Motor neuron (in vitro differentiated cells): ENCODE measurements around the gene SNX14. TPM values are rescaled to one million over a fixed set of nuclear protein-coding genes. Genes with fewer than 3 reads are reported as not detected.
A peak's percentile ranks its signal among the peaks of the same experiment; 100 is the strongest.
"Not testable (repeated sequence)": the region's sequence is repeated elsewhere in the genome, so short reads cannot be mapped to it uniquely, and the experiment has no call there.

Source experiments
- ATAC-seq, 8 experiments: fragments of 200-7000 bp; cut with Tn5 transposase; replicated peaks in 6 of 8; 2 replicates each; pipeline ENCODE4 v1.8.0; 2021; ENCODE audit warnings: mild to moderate bottlenecking in 8 of 8, moderate library complexity in 8 of 8
- H3K27ac ChIP-seq, 2 donors: fragments of 250-450 bp; sonication (Bioruptor Pico); 2 replicates each; pipeline ENCODE4 v1.9.0; 2021; ENCODE audit warnings: antibody characterized with exemption in 2 of 2, mild to moderate bottlenecking in 2 of 2, moderate library complexity in 1 of 2
- H3K4me1 ChIP-seq, 2 donors: fragments of 250-450 bp; sonication (Bioruptor Pico); replicated peaks in 1 of 2; 2 replicates each; pipeline ENCODE4 v1.6.1; 2021; ENCODE audit warnings: antibody characterized with exemption in 2 of 2, mild to moderate bottlenecking in 2 of 2, moderate library complexity in 1 of 2
- H3K4me3 ChIP-seq, 5 donors: fragments of 250-450 bp; sonication (Bioruptor Pico); 2 replicates each; pipeline ENCODE4 v1.9.0; 2021; ENCODE audit warnings: antibody characterized with exemption in 5 of 5, mild to moderate bottlenecking in 5 of 5, moderate library complexity in 4 of 5
- WGBS, 10 experiments: fragments of 450-650 bp; shearing (Covaris generic); methylation state at CpG; one replicate each; pipeline ENCODE4 v1.0.0; 2022; 5-methylcytosine and 5-hydroxymethylcytosine counted together
- in situ Hi-C, 9 experiments: fragments of 400-800 bp; cut with MboI; loops; one replicate each; pipeline ENCODE4 v1.15.0; 2021; ENCODE audit warnings: low sequenced_read_pairs in 9 of 9, low pct_unique_long_range_greater_than_20kb in 2 of 9; ENCODE audit not compliant: unreplicated experiment in 9 of 9
- total RNA-seq, 8 experiments: library from RNA; unstranded; fragments of 300-600 nt; gene quantifications; 2 replicates each; pipeline versions ENCODE4 v1.2.3 to v1.2.4, GENCODE V29; 2022

The SNX14 gene
- total RNA-seq, 8 experiments from 2014 or later, result 48.3 to 101 (median 65.1) TPM

DNA sequence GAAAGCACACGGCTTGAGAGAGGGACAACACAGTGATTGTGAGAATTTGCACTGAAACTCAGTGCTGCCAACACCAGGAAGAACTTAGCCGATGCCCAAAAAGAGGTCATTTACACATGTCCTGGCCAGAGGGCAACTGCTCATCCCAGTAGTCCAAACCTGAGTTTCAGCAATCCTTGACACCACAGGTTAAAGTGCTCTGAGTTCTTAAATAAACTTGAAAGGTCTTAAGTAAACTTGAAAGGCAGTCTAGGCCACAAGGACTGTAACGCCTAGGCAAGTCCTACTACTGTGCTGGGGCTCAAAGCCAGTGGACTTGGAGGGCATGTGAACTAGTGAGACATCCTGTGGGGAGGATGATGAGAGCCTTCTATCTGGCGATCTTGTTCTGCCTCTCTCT is 14.1 kb downstream of the SNX14 start:
- Histone ChIP-seq H3K27ac (no peak overlapping the region), H3K4me1 (peaks cover 3 to 6% of the 10 kb centered on the region in 2 donors), H3K4me3 (no peak overlapping the region)
- no peak for ATAC-seq
- in situ Hi-C loops, result no loop called here
- WGBS, 10 experiments, result 67 to 94% (median 80%) methylated on average over 1 to 4 of the region's 4 CpGs; no CpG with 5 or more reads in 3 of the 10 experiments

DNA sequence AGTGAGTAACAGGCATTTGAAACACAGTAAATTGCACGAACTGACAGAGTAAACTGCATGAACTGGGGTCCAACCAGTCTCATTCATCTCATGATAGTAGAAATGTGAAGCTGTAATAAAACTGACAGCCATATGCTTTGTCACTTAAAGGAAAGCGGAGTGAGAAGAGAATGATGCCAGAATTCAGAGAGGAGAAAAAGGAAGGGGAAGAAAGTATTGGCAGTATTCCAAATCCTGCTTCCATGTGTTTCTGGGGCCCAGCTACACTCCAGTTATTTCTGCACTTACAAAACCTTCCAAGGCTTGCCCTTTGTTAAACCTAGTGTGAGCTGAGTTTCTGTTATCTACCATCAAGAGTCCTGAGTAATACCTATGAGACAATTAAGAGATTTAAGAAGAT is 17.2 kb downstream of the SNX14 start:
- Histone ChIP-seq H3K27ac (no peak overlapping the region), H3K4me3 (no peak overlapping the region), H3K4me1 (peaks cover 3 to 6% of the 10 kb centered on the region in 2 donors)
- 57 to 89% (median 71%) methylated on average over 1 to 2 of the region's 2 CpGs for WGBS, 10 experiments
- ATAC-seq, result peak in 3 of 8 experiments; percentile 8 to 33 (median 19)
- in situ Hi-C loops, result no loop called here

DNA sequence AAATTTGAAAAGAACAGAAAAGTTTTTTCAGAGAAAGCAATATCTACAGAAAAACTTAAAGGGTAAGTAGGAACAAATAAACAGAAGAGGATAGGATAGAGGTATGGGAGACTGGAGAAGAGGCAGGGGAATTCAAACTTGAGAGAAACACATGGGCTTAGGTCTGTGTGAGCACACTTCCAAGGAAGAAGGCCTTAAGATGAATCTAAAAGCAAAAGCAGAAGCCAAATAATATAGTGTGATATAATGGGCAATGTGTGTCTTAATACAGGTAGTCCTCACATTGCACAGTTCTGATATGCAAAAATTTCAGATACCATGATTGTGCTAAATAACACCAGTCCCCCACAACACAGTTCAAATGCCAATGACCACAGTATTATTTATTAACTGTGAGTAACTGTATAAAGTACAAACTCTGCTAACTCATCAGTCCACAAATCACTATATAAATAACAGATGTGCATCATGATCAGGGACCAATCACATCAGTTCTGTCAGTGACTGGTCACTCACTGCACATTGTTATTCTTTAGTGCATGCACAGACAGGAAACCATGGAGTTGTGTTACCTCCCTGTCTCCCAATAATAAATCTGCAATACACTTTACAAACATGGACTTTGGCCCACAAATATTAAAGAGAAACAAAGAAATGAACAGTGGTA is 18.6 kb downstream of the SNX14 start:
- Histone ChIP-seq H3K4me1 (peaks cover 3 to 6% of the 10 kb centered on the region in 2 donors), H3K27ac (no peak overlapping the region), H3K4me3 (no peak overlapping the region)
- peak in 4 of 8 experiments; percentile 36 to 98 (median 92) for ATAC-seq
- in situ Hi-C loops, result no loop called here

DNA sequence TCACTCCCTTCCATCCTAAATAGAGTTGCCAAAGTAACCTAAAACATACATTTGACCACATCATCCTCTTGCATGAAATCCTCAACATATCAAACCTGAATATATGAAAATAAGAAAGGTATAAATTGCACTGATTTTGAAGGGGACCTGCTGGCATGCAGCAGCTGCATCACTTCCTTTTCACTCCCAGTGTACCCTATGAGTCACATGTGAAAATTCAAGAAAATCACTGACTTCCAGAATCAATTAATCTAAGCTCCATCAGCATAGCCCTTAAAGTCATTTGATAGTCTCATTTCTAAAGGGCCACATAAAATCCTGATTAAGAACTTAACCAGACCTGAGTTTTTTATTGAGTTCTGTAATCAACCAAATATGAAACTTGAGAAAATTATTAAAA is 24.3 kb downstream of the SNX14 start:
- peak in 2 of 8 experiments; percentile 28 to 65 for ATAC-seq
- H3K4me1 ChIP-seq, result no peaks in the 10 kb centered on the region
- in situ Hi-C loops, result no loop called here
- H3K4me3 ChIP-seq, result no peak overlapping the region
- no peak overlapping the region for H3K27ac ChIP-seq

DNA sequence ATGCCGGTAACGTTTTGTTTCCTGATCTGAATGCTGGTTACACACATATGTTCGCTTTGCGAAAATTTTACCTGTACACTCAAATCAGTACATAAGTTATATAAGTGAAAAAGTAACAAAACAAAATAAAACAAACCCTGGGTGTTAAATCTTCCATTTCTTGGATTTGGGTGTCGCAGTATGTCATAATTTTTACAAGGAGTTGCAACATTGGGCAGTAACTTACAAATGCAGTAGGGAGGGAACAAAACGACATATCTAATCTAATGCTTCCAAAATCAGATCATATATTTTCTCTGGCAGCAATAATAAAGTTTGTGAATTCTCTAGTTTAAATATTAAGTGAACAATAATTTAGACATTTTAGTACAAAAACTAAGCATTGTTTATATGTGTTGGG is 25.2 kb downstream of the SNX14 start:
- H3K27ac ChIP-seq, result no peak overlapping the region
- in situ Hi-C loops, result no loop called here
- WGBS, 10 experiments, result 80 to 100% (median 94%) methylated on average over 4 to 6 of the region's 6 CpGs
- H3K4me1 ChIP-seq, result no peaks in the 10 kb centered on the region
- no peak overlapping the region for H3K4me3 ChIP-seq
- no peak for ATAC-seq

DNA sequence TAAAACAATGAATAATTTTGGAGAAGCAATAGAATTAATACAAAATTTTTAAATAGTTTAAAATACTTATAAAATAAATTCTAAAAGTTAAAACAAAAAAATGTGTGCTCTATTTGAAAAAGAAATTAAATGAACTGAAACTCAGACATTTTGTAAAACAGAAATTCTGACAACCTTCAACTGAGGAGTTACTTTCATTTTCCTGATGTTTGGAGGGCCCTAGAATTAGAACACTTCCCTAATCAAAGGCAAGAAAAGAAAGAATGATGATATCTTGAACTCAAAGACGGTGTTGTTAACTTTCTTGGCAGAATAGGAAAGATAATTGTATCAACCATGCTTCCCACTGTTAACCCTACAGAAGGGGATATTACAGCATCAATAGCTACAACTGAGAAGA is 27.9 kb downstream of the SNX14 start:
- in situ Hi-C loops, result no loop called here
- Histone ChIP-seq H3K27ac (no peak overlapping the region), H3K4me3 (no peak overlapping the region), H3K4me1 (no peaks in the 10 kb centered on the region)
- 0 to 100% (median 83%) methylated on average over 1 of the region's 1 CpG; no CpG with 5 or more reads in 2 of the 10 experiments for WGBS, 10 experiments
- ATAC-seq, result no peak

DNA sequence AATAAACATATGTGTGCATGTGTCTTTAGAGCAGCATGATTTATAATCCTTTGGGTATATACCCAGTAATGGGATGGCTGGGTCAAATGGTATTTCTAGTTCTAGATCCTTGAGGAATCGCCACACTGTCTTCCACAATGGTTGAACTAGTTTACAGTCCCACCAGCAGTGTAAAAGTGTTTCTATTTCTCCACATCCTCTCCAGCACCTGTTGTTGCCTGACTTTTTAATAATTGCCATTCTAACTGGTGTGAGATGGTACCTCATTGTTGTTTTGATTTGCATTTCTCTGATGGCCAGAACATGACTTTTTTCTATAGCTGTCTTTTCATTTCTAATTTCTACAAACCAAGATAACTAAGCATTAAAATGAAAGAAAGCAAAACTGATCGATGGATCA is 29.4 kb downstream of the SNX14 start:
- in situ Hi-C loops, H3K4me3 ChIP-seq, H3K4me1 ChIP-seq, ATAC-seq, H3K27ac ChIP-seq: not testable (repeated sequence)
- 89 to 100% (median 100%) methylated on average over 1 of the region's 2 CpGs; no CpG with 5 or more reads in 4 of the 10 experiments for WGBS, 10 experiments

DNA sequence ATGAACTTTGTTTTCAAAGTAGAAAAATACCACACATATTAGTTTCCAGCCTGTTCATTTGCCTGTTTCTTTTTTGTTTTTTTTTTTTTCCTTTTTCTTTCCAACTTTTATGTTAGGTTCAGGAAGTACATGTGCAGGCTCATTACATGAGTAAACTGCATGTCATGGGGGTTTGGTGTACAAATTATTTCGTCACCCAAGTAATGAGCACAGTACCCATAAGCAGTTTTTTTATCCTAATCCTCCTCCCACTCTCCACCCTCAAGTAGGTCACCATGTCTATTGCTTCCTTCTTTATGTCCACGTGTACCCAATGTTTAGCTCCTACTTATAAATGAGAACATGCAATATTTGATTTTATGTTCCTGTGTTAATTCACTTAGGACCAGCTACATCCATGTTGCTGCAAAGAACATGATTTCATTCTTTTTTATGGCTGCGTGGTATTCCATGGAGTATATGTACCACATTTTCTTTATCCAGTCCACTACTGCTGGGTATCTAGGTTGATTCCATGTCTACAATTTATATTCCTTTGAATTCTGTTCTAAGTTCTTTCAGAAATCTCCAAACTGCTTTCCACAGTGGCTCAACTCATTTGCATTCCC is 31.8 kb downstream of the SNX14 start:
- Histone ChIP-seq H3K4me3 (no peak overlapping the region), H3K27ac (no peak overlapping the region), H3K4me1 (no peaks in the 10 kb centered on the region)
- ATAC-seq, result no peak
- WGBS, 10 experiments, result 78 to 100% (median 92%) methylated on average over 2 to 3 of the region's 3 CpGs
- in situ Hi-C loops, result no loop called here

DNA sequence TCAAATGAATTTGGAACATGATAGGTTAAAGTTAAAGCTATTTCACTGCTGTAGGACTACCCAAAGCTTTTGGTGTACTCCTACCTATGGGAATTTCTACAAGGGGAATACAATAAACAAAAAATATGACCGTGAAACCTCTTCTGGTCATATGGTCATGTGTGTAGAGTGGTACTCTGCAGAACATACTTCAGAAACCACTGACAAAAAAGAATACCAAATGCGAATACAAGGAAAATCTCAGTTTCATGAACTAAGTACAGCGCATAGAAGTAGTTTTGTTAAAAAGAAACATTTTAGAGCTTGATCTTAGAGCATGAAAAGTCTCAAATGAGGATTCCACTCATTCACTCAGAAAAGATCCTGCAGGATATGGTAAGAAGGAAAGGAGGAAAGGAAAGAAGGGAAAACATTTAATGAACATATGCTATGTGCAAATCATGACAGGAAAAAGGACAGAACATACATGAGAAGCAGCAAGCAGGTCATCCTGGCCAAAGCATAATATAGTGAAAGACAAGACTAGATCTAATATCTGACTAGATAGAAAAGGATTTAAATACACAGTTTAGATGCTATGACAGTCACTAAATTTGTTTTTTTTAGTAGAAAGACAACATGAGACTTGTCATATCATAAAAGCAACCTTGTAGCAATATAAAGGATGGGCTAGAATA is 36.5 kb downstream of the SNX14 start:
- no peak overlapping the region for H3K4me3 ChIP-seq
- H3K27ac ChIP-seq, result no peak overlapping the region
- ATAC-seq, result no peak
- WGBS, 10 experiments, result 74 to 100% (median 97%) methylated on average over 2 to 3 of the region's 3 CpGs; no CpG with 5 or more reads in 1 of the 10 experiments
- in situ Hi-C loops, result no loop called here
- no peaks in the 10 kb centered on the region for H3K4me1 ChIP-seq

DNA sequence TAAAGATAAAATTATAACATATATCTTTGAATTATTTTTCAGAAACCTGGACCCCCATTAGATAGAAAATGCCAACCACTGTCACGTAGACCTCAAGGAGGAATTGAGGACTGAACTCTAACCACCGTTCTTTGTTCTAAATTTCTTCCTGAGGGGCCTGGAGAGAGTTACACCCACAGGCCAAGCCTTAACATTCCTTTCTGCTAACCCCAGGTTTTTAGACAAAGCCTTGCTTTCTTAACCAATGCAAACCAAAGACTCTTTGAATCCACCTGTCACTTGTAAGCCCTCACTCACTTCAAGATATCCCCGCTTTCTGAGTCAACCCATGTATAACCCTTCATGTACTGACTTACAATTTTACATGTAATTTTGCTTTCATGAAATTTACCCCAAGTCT is 41.0 kb downstream of the SNX14 start:
- WGBS, 10 experiments, result 74 to 100% (median 89%) methylated on average over 1 to 3 of the region's 3 CpGs; no CpG with 5 or more reads in 1 of the 10 experiments
- Histone ChIP-seq H3K4me3 (no peak overlapping the region), H3K4me1 (no peaks in the 10 kb centered on the region), H3K27ac (no peak overlapping the region)
- in situ Hi-C loops, result no loop called here
- ATAC-seq, result no peak

DNA sequence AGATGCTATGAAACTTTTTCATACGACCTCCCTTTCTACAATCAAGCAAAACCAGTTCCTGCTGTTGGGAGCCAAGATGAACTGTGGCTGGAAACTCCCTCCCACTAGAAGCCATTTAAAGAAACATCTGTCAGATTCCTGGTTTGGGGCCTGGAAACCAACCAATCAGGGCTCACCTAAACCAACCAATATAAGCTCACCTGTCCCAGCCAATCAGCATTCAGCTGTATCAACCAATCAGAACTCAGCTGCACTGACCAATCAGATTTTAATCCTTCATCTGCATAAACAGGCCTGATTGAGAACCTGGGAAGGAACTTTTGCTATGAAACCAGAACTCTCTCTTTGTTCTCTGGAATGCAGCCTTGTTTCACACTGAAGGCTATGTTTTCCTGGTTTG is 42.4 kb downstream of the SNX14 start:
- H3K4me1 ChIP-seq, result no peaks in the 10 kb centered on the region
- H3K27ac ChIP-seq, result no peak overlapping the region
- no peak for ATAC-seq
- in situ Hi-C loops, result no loop called here
- WGBS, 10 experiments, result 83 to 100% (median 100%) methylated on average over 1 of the region's 1 CpG; no CpG with 5 or more reads in 7 of the 10 experiments
- H3K4me3 ChIP-seq, result no peak overlapping the region

DNA sequence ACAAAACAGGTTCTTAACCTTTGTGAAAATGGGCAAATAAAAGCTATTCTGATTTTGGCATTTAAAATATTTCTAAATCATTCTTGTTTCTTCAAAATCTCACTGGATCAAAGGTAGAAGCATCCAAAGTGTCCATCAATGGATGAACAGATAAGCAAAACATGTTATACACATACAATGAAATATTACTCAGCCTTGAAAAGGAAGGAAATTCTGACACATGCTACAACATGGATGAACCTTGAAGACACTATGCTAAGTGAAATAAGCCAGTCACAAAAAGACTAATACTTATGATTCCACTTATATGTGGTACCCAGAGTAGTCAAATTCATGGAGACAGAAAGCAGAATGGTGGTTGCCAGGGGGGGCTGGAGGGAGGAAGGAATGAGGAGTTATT is 45.9 kb downstream of the SNX14 start:
- in situ Hi-C loops, result no loop called here
- no peak for ATAC-seq
- Histone ChIP-seq H3K4me1 (no peaks in the 10 kb centered on the region), H3K4me3 (no peak overlapping the region), H3K27ac (no peak overlapping the region)

DNA sequence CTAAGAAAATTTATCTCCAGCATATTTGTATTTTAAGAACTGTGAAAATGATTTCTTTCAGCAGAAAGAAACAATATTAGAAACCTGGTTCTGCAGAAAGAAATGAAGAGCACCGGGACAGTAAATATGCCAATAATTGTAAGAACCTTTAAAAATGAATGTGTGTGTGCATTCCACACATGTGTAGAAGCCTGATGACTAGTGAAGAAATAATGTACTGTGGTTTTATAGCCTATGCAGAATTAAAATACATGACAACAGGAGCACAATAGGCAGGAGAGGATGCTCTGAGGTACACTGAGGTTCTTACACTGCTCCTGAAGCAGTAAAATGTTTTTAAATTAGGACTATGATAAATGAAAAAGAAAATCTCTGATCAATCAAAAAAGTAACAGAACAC is 48.9 kb downstream of the SNX14 start:
- 57 to 100% (median 95%) methylated on average over 1 of the region's 1 CpG; no CpG with 5 or more reads in 2 of the 10 experiments for WGBS, 10 experiments
- Histone ChIP-seq H3K27ac (no peak overlapping the region), H3K4me3 (no peak overlapping the region), H3K4me1 (no peaks in the 10 kb centered on the region)
- in situ Hi-C loops, result no loop called here
- ATAC-seq, result no peak
